HCT116 (cell line): ENCODE measurements around the gene RPS2. TPM values are rescaled to one million over a fixed set of nuclear protein-coding genes. Genes with fewer than 3 reads are reported as not detected.

Experiments
- ATAC-seq: fragments of 200-7000 bp; cut with Tn5 transposase; 2 replicates; pipeline ENCODE4 v1.9.1; 2020; ENCODE audit warnings: mild to moderate bottlenecking, moderate library complexity
- BruUV-seq: library from RNA; stranded (reverse); fragments of 400-500 nt; replicated peaks from 2 replicates; lab custom pipeline; 2021; lab: Mats Ljungman, UMichigan
- CTCF ChIA-PET: fragments of 300-600 bp; sonication (Branson Sonifier 250); formaldehyde crosslinking; loops from one replicate; lab custom pipeline; 2021; ENCODE audit warnings: antibody characterized with exemption; lab: Charles Lee
- POLR2A ChIA-PET: fragments of 300-600, 350-600 bp; sonication (Branson Sonifier 250); formaldehyde crosslinking; loops from one replicate; lab custom pipeline; 2021; ENCODE audit warnings: antibody characterized with exemption; lab: Charles Lee
- RAD21 ChIA-PET, 2 experiments: fragments of 300-600 bp; sonication (Branson Sonifier 250); formaldehyde crosslinking; loops; one replicate each; lab custom pipeline; 2023; ENCODE audit warnings: low total read pairs in 2 of 2; ENCODE audit not compliant: uncharacterized antibody in 2 of 2, unreplicated experiment in 2 of 2, low non-redundant PET in 1 of 2; lab: Charles Lee
- DNase-seq: peaks from one replicate; pipeline ENCODE4 v3.0.0-alpha.2; 2010; ENCODE audit warnings: low read depth, low spot score
- H2AFZ ChIP-seq: fragments of 200-600 bp; shearing (Covaris generic), sonication (generic); 2 replicates; pipeline ENCODE4 v1.6.1; 2017; ENCODE audit warnings: low read depth, mixed run types, mixed read lengths, antibody characterized with exemption, low read length; ENCODE audit not compliant: poor library complexity, severe bottlenecking
- H3K27ac ChIP-seq: 2 replicates; pipeline ENCODE4 v1.5.1; 2012; ENCODE audit warnings: low read depth, low read length
- H3K27me3 ChIP-seq: fragments of 200-600 bp; sonication (generic); 2 replicates; pipeline ENCODE4 v1.6.1; 2016; ENCODE audit warnings: mixed run types, low read length, mixed read lengths; ENCODE audit not compliant: insufficient read depth
- H3K36me3 ChIP-seq, 2 experiments: fragments of 200-500 bp in 1 of 2; fragments of 200-600 bp in 1 of 2; sonication (Bioruptor generic) in 1 of 2; sonication (generic) in 1 of 2; 2 replicates each; pipeline versions ENCODE4 v1.5.1 to v1.6.1; 2014 to 2016; ENCODE audit warnings: low read length in 2 of 2, inconsistent platforms in 1 of 2, mixed read lengths in 1 of 2, mixed run types in 1 of 2; ENCODE audit not compliant: insufficient read depth in 2 of 2, control insufficient read depth in 1 of 2
- H3K4me1 ChIP-seq, 2 experiments: fragments of 200-600 bp in 1 of 2; sonication (generic) in 1 of 2; 2 replicates each; pipeline versions ENCODE4 v1.5.1 to v1.6.1; 2012 to 2017; ENCODE audit warnings: low read length in 2 of 2, inconsistent platforms in 1 of 2, mild to moderate bottlenecking in 1 of 2, mixed read lengths in 1 of 2, mixed run types in 1 of 2, moderate library complexity in 1 of 2; ENCODE audit not compliant: insufficient read depth in 2 of 2, control insufficient read depth in 1 of 2
- H3K4me2 ChIP-seq: fragments of 200-600 bp; sonication (generic); 2 replicates; pipeline ENCODE4 v1.6.1; 2017; ENCODE audit warnings: mixed run types, low read length, mixed read lengths
- H3K4me3 ChIP-seq, 2 experiments: fragments of 200-600 bp in 1 of 2; sonication (generic) in 1 of 2; replicated peaks in 1 of 2; 2 replicates each; pipeline ENCODE4 v1.5.1; 2011 to 2016; ENCODE audit warnings: low read length in 2 of 2, control low read depth in 1 of 2, low read depth in 1 of 2, mild to moderate bottlenecking in 1 of 2, mixed read lengths in 1 of 2, mixed run types in 1 of 2
- H3K79me2 ChIP-seq: fragments of 200-600 bp; sonication (generic); 2 replicates; pipeline ENCODE4 v1.6.1; 2017; ENCODE audit warnings: mild to moderate bottlenecking, mixed run types, low read length, moderate library complexity, mixed read lengths; ENCODE audit not compliant: insufficient read depth
- H3K9ac ChIP-seq: fragments of 200-600 bp; sonication (generic); 2 replicates; pipeline ENCODE4 v1.6.1; 2016; ENCODE audit warnings: low read length, mixed read lengths
- H3K9me2 ChIP-seq: fragments of 200-600 bp; sonication (generic), shearing (Covaris generic); 2 replicates; pipeline ENCODE4 v1.6.1; 2017; ENCODE audit warnings: mixed run types, mild to moderate bottlenecking, moderate library complexity; ENCODE audit not compliant: insufficient read depth
- H3K9me3 ChIP-seq, 2 experiments: fragments of 200-500 bp in 1 of 2; fragments of 200-600 bp in 1 of 2; sonication (Bioruptor generic) in 1 of 2; sonication (generic) in 1 of 2; 2 replicates each; pipeline ENCODE4 v1.6.1; 2014 to 2017; ENCODE audit warnings: low read length in 2 of 2, mixed read lengths in 2 of 2, inconsistent platforms in 1 of 2, low read depth in 1 of 2, mild to moderate bottlenecking in 1 of 2, mixed run types in 1 of 2, moderate library complexity in 1 of 2; ENCODE audit not compliant: control insufficient read depth in 1 of 2, insufficient read depth in 1 of 2
- H4K20me1 ChIP-seq: fragments of 200-600 bp; sonication (generic), shearing (Covaris generic); 2 replicates; pipeline ENCODE4 v1.6.1; 2017; ENCODE audit warnings: mixed run types, mild to moderate bottlenecking, moderate library complexity; ENCODE audit not compliant: insufficient read depth
- CEBPB ChIP-seq: IDR thresholded peaks from 2 replicates; pipeline ENCODE4 v1.6.1; 2012; ENCODE audit warnings: low read depth
- EZH2phosphoT487 ChIP-seq: fragments of 200-600 bp; IDR thresholded peaks from 2 replicates; pipeline ENCODE4 v1.6.1; 2018; ENCODE audit warnings: antibody characterized with exemption, borderline replicate concordance
- FOSL1 ChIP-seq: IDR thresholded peaks from 2 replicates; pipeline ENCODE4 v1.6.1; 2012; ENCODE audit warnings: low read depth
- JUND ChIP-seq: IDR thresholded peaks from 2 replicates; pipeline ENCODE4 v1.6.1; 2012
- MAX ChIP-seq: IDR thresholded peaks from 2 replicates; pipeline ENCODE4 v1.6.1; 2012
- POLR2A ChIP-seq: IDR thresholded peaks from 2 replicates; pipeline ENCODE4 v1.7.0; 2011; ENCODE audit warnings: borderline replicate concordance; ENCODE audit not compliant: insufficient read depth, insufficient read length; ENCODE audit errors: extremely low read depth
- POLR2AphosphoS5 ChIP-seq: IDR thresholded peaks from 2 replicates; pipeline ENCODE4 v1.6.1; 2011; ENCODE audit warnings: mild to moderate bottlenecking, low read depth, low read length, moderate library complexity
- RAD21 ChIP-seq: IDR thresholded peaks from 2 replicates; pipeline ENCODE4 v1.6.1; 2012; ENCODE audit warnings: low read depth, mild to moderate bottlenecking
- REST ChIP-seq: IDR thresholded peaks from 2 replicates; pipeline ENCODE4 v1.6.1; 2012; ENCODE audit warnings: low read depth
- SIN3A ChIP-seq: IDR thresholded peaks from 2 replicates; pipeline ENCODE4 v1.6.1; 2012; ENCODE audit warnings: low read depth
- SP1 ChIP-seq: IDR thresholded peaks from 2 replicates; pipeline ENCODE4 v1.6.1; 2012; ENCODE audit warnings: low read depth
- SRF ChIP-seq: IDR thresholded peaks from 2 replicates; pipeline ENCODE4 v1.6.1; 2012; ENCODE audit warnings: low read depth
- TCF7L2 ChIP-seq: IDR thresholded peaks from 2 replicates; pipeline ENCODE4 v1.7.0; 2011; ENCODE audit warnings: borderline replicate concordance, inconsistent platforms; ENCODE audit not compliant: insufficient read depth, insufficient read length; ENCODE audit errors: extremely low read depth
- YY1 ChIP-seq: IDR thresholded peaks from 2 replicates; pipeline ENCODE4 v1.6.1; 2011; ENCODE audit warnings: low read length, low read depth, moderate library complexity, mild to moderate bottlenecking; ENCODE audit not compliant: insufficient replicate concordance; ENCODE audit errors: extremely low read depth
- ZFX ChIP-seq: fragments of 450-650 bp; IDR thresholded peaks from 2 replicates; pipeline ENCODE4 v1.6.1; 2017
- ZNF274 ChIP-seq: fragments of 200-500 bp; sonication (Bioruptor generic); IDR thresholded peaks from 2 replicates; pipeline ENCODE4 v1.6.1; 2014; ENCODE audit warnings: mild to moderate bottlenecking, low read depth, low read length, inconsistent platforms
- intact Hi-C: fragments of 100-400 bp; cut with micrococcal nuclease; formaldehyde crosslinking; loops from 2 replicates; pipeline ENCODE4 v1.10.0; 2022
- total RNA-seq: library from RNA; stranded (reverse); gene quantifications from one replicate; pipeline ENCODE4 v1.2.1, GENCODE V29; 2021; ENCODE audit not compliant: unreplicated experiment
- TF ChIP-seq, protein P1 (sequence below), 3 experiments: fragments of 200-600 bp in 1 of 3; sonication (generic) in 1 of 3; IDR thresholded peaks in 2 of 3; conservative IDR thresholded peaks in 1 of 3; 2 replicates each; pipeline ENCODE4 v1.5.1; 2012 to 2017; ENCODE audit warnings: low read depth in 2 of 3, low read length in 2 of 3, antibody characterized with exemption in 1 of 3, borderline replicate concordance in 1 of 3, control low read depth in 1 of 3, mild to moderate bottlenecking in 1 of 3, mixed read lengths in 1 of 3, mixed run types in 1 of 3, moderate library complexity in 1 of 3; ENCODE audit not compliant: insufficient read depth in 1 of 3

The RPS2 gene
- total RNA-seq, 1 experiment from 2014 or later: 6,265 TPM

- Histone ChIP-seq H3K27me3 (no peaks in the 10 kb centered on the region), H3K9ac (no peak overlapping the region), H4K20me1 (no peaks in the 10 kb centered on the region), H3K9me2 (no peaks in the 10 kb centered on the region), H3K4me1 (peaks cover 14 to 26% of the 10 kb centered on the region in 2 experiments), H3K27ac (no peak overlapping the region), H3K79me2 (no peaks in the 10 kb centered on the region), H3K9me3 (no peaks in the 10 kb centered on the region), H3K36me3 (peaks cover 0 to 3% of the 10 kb centered on the region in 2 experiments; a peak in 1 of 4 replicates), H3K4me2 (no peak overlapping the region), H3K4me3 (no peak overlapping the region), H2AFZ (no peak overlapping the region)
- CTCF ChIA-PET: interaction anchor here (1.1 kb wide), 1 partner anchor 80 kb away, joined by 3 read pairs; no protein-coding TSS in a partner anchor
- ATAC-seq: no peak
- intact Hi-C loops: no loop called here
- POLR2A ChIA-PET: interaction anchor here (0.9 to 1.5 kb wide), 2 partner anchors 10 to 20 kb away, joined by 3 to 4 read pairs; partner anchors contain the start of gene RPS2
- BruUV-seq: no TSS peak
- no peak for DNase-seq
- RAD21 ChIA-PET: no interaction called here
- TF ChIP-seq, protein P1, sequence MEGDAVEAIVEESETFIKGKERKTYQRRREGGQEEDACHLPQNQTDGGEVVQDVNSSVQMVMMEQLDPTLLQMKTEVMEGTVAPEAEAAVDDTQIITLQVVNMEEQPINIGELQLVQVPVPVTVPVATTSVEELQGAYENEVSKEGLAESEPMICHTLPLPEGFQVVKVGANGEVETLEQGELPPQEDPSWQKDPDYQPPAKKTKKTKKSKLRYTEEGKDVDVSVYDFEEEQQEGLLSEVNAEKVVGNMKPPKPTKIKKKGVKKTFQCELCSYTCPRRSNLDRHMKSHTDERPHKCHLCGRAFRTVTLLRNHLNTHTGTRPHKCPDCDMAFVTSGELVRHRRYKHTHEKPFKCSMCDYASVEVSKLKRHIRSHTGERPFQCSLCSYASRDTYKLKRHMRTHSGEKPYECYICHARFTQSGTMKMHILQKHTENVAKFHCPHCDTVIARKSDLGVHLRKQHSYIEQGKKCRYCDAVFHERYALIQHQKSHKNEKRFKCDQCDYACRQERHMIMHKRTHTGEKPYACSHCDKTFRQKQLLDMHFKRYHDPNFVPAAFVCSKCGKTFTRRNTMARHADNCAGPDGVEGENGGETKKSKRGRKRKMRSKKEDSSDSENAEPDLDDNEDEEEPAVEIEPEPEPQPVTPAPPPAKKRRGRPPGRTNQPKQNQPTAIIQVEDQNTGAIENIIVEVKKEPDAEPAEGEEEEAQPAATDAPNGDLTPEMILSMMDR (IDR thresholded peaks at IDR 0.05 in 2 of 3, conservative IDR thresholded peaks at IDR 0.05 in 1 of 3; ENCODE audit: borderline replicate concordance in 1 of 3, insufficient read depth in 1 of 3, low read depth in 2 of 3, low read length in 2 of 3): no peak
- TF ChIP-seq POLR2AphosphoS5 (no peak), YY1 (no peak), ZNF274 (no peak), MAX (no peak), RAD21 (no peak), JUND (no peak), FOSL1 (no peak), SIN3A (no peak), SRF (no peak), TCF7L2 (no peak), CEBPB (no peak), ZFX (no peak), POLR2A (no peak), SP1 (no peak), REST (no peak), EZH2phosphoT487 (no peak)
Measured at GRCh38 chr16:1944612-1945199, 19.9 kb downstream of the RPS2 start.
